Measurements from ENCODE around the gene PPP2R3B.

PPP2R3B gene

GRCh38 chrX:302975-303374 lies 83.7 kb downstream of the PPP2R3B start:
- no peak for DNase-seq (ENCODE audit: low read depth)

GRCh38 chrX:300334-300733 lies 86.4 kb downstream of the PPP2R3B start:
- no peak for DNase-seq (ENCODE audit: low read depth)

GRCh38 chrX:298993-299392 lies 87.7 kb downstream of the PPP2R3B start:
- no peak for DNase-seq (ENCODE audit: low read depth)

- DNase-seq (ENCODE audit: low read depth), result no peak
These were observed 91.6 kb downstream of the PPP2R3B start for GRCh38 chrX:295136-295535.

GRCh38 chrX:292900-293897 lies 93.5 kb downstream of the PPP2R3B start:
- DNase-seq (ENCODE audit: low read depth), result no peak

- no peak for DNase-seq (ENCODE audit: low read depth)
These were observed 95.3 kb downstream of the PPP2R3B start for GRCh38 chrX:291411-291901.

- DNase-seq (ENCODE audit: low read depth), result no peak
These were observed 96.1 kb downstream of the PPP2R3B start for GRCh38 chrX:290476-291166.

GRCh38 chrX:288561-288991 lies 98.1 kb downstream of the PPP2R3B start:
- DNase-seq (ENCODE audit: low read depth), result no peak

- no peak for DNase-seq (ENCODE audit: low read depth)
These were observed 99.0 kb downstream of the PPP2R3B start for GRCh38 chrX:287670-288069.

GRCh38 chrX:285076-285677 lies 101.5 kb downstream of the PPP2R3B start:
- DNase-seq (ENCODE audit: low read depth), result no peak

Measured in CMK (cell line).